H9 (cell line): ENCODE results near the gene PKD1. TPM values are rescaled to one million over a fixed set of nuclear protein-coding genes. Genes with fewer than 3 reads are reported as not detected.

Source experiments
- DNase-seq: peaks from one replicate; pipeline ENCODE4 v3.0.0-alpha.2; 2017
- H2AFZ ChIP-seq: one replicate; pipeline ENCODE4 v1.6.1; 2013; ENCODE audit warnings: mild to moderate bottlenecking, low read length, control low read depth, moderate library complexity
- H2AK5ac ChIP-seq: 2 replicates; pipeline ENCODE4 v1.6.1; 2013; ENCODE audit warnings: low read length, control low read depth, mixed read lengths; ENCODE audit not compliant: insufficient read length
- H2BK120ac ChIP-seq: one replicate; pipeline ENCODE4 v1.6.1; 2013; ENCODE audit warnings: low read depth, mild to moderate bottlenecking, low read length, control low read depth, inconsistent platforms; ENCODE audit not compliant: poor library complexity, severe bottlenecking
- H2BK12ac ChIP-seq: 2 replicates; pipeline ENCODE4 v1.6.1; 2013; ENCODE audit warnings: low read length, control low read depth, mixed read lengths, low read depth; ENCODE audit not compliant: insufficient read length
- H2BK15ac ChIP-seq: 2 replicates; pipeline ENCODE4 v1.6.1; 2013; ENCODE audit warnings: low read depth, low read length, control low read depth
- H2BK20ac ChIP-seq: one replicate; pipeline ENCODE4 v1.6.1; 2013; ENCODE audit warnings: low read depth, mild to moderate bottlenecking, low read length, control low read depth, inconsistent platforms; ENCODE audit not compliant: poor library complexity, severe bottlenecking
- H2BK5ac ChIP-seq: 2 replicates; pipeline ENCODE4 v1.6.1; 2013; ENCODE audit warnings: low read length, control low read depth, mixed read lengths; ENCODE audit not compliant: insufficient read length
- H3K14ac ChIP-seq: 2 replicates; pipeline ENCODE4 v1.6.1; 2013; ENCODE audit warnings: low read length, control low read depth; ENCODE audit not compliant: insufficient read depth
- H3K18ac ChIP-seq: 2 replicates; pipeline ENCODE4 v1.6.1; 2013; ENCODE audit warnings: low read depth, mild to moderate bottlenecking, mixed read lengths, low read length, control low read depth; ENCODE audit not compliant: insufficient read length
- H3K23ac ChIP-seq: 2 replicates; pipeline ENCODE4 v1.6.1; 2013; ENCODE audit warnings: low read length, control low read depth, mixed read lengths, low read depth; ENCODE audit not compliant: insufficient read length
- H3K23me2 ChIP-seq: 2 replicates; pipeline ENCODE4 v1.6.1; 2013; ENCODE audit warnings: low read depth, mild to moderate bottlenecking, mixed read lengths, low read length, control low read depth; ENCODE audit not compliant: insufficient read length, poor library complexity, severe bottlenecking
- H3K27ac ChIP-seq: 2 replicates; pipeline ENCODE4 v1.5.1; 2013; ENCODE audit warnings: low read length, control low read depth, mixed read lengths, low read depth; ENCODE audit not compliant: insufficient read length
- H3K27me3 ChIP-seq: 2 replicates; pipeline ENCODE4 v1.6.1; 2013; ENCODE audit warnings: low read length, control low read depth, inconsistent platforms; ENCODE audit not compliant: insufficient read depth
- H3K4ac ChIP-seq: 2 replicates; pipeline ENCODE4 v1.6.1; 2013; ENCODE audit warnings: low read depth, mild to moderate bottlenecking, control low read depth, inconsistent platforms, low read length, moderate library complexity
- H3K4me1 ChIP-seq: 2 replicates; pipeline ENCODE4 v1.6.1; 2013; ENCODE audit warnings: low read length, control low read depth, inconsistent platforms; ENCODE audit not compliant: insufficient read depth
- H3K4me2 ChIP-seq: 2 replicates; pipeline ENCODE4 v1.6.1; 2013; ENCODE audit warnings: low read length, control low read depth, mixed read lengths; ENCODE audit not compliant: insufficient read length, insufficient read depth
- H3K56ac ChIP-seq: 2 replicates; pipeline ENCODE4 v1.6.1; 2013; ENCODE audit warnings: low read depth, mild to moderate bottlenecking, mixed read lengths, low read length, control low read depth; ENCODE audit not compliant: insufficient read length
- H3K79me1 ChIP-seq: 2 replicates; pipeline ENCODE4 v1.6.1; 2013; ENCODE audit warnings: low read depth, mild to moderate bottlenecking, moderate library complexity, low read length, control low read depth, inconsistent platforms; ENCODE audit not compliant: insufficient read depth, poor library complexity, severe bottlenecking
- H3K79me2 ChIP-seq: 2 replicates; pipeline ENCODE4 v1.6.1; 2013; ENCODE audit warnings: low read length, control low read depth, inconsistent platforms; ENCODE audit not compliant: insufficient read depth
- H3K9ac ChIP-seq: 2 replicates; pipeline ENCODE4 v1.6.1; 2013; ENCODE audit warnings: low read length, control low read depth, mixed read lengths; ENCODE audit not compliant: insufficient read length; ENCODE audit errors: extremely low read depth
- H3K9me3 ChIP-seq: one replicate; pipeline ENCODE4 v1.6.1; 2013; ENCODE audit warnings: low read depth, low read length, inconsistent platforms; ENCODE audit not compliant: control insufficient read depth
- H3T11ph ChIP-seq: one replicate; pipeline ENCODE4 v1.6.1; 2013; ENCODE audit warnings: mild to moderate bottlenecking, low read length, control low read depth, inconsistent platforms
- H4K20me1 ChIP-seq: one replicate; pipeline ENCODE4 v1.6.1; 2013; ENCODE audit not compliant: control insufficient read depth, insufficient read length, insufficient read depth
- H4K5ac ChIP-seq: 2 replicates; pipeline ENCODE4 v1.6.1; 2013; ENCODE audit warnings: low read depth, mild to moderate bottlenecking, mixed read lengths, low read length, control low read depth; ENCODE audit not compliant: insufficient read length
- H4K8ac ChIP-seq: replicated peaks from 2 replicates; pipeline ENCODE4 v1.6.1; 2013; ENCODE audit warnings: low read length, control low read depth, mixed read lengths, low read depth; ENCODE audit not compliant: insufficient read length
- H4K91ac ChIP-seq: 2 replicates; pipeline ENCODE4 v1.6.1; 2013; ENCODE audit warnings: low read depth, mild to moderate bottlenecking, moderate library complexity, mixed read lengths, low read length, control low read depth; ENCODE audit not compliant: insufficient read length
- H3K27ac Mint-ChIP-seq, 3 experiments: 2 replicates in 2 of 3; 3 replicates in 1 of 3; pipeline ENCODE4 v1.8.0; 2020 to 2021; ENCODE audit warnings: mixed read lengths in 3 of 3, mild to moderate bottlenecking in 1 of 3, moderate library complexity in 1 of 3
- H3K27me3 Mint-ChIP-seq: 2 replicates; pipeline ENCODE4 v1.8.0; 2021; ENCODE audit warnings: low read depth, mild to moderate bottlenecking, moderate library complexity, mixed read lengths
- H3K36me3 Mint-ChIP-seq, 3 experiments: 2 replicates in 2 of 3; 3 replicates in 1 of 3; pipeline ENCODE4 v1.8.0; 2020 to 2021; ENCODE audit warnings: low read depth in 3 of 3, mixed read lengths in 3 of 3; ENCODE audit not compliant: insufficient read depth in 1 of 3
- H3K4me1 Mint-ChIP-seq, 2 experiments: 2 replicates each; pipeline ENCODE4 v1.8.0; 2020; ENCODE audit warnings: mixed read lengths in 2 of 2
- H3K4me3 Mint-ChIP-seq, 2 experiments: 2 replicates in 1 of 2; 3 replicates in 1 of 2; pipeline ENCODE4 v1.8.0; 2020 to 2021; ENCODE audit warnings: mild to moderate bottlenecking in 2 of 2, mixed read lengths in 2 of 2, moderate library complexity in 1 of 2
- H3K9me3 Mint-ChIP-seq, 2 experiments: 2 replicates in 1 of 2; 3 replicates in 1 of 2; pipeline ENCODE4 v1.8.0; 2020; ENCODE audit warnings: mild to moderate bottlenecking in 2 of 2, mixed read lengths in 2 of 2, moderate library complexity in 1 of 2
- CTCF ChIP-seq: fragments of 200-600 bp; sonication (generic); conservative IDR thresholded peaks from 3 replicates; pipeline ENCODE4 v1.8.0; 2021; ENCODE audit warnings: antibody characterized with exemption, mild to moderate bottlenecking
- WGBS: extraction: QIAGEN DNeasy Blood & Tissue Kit; methylation state at CpG from one replicate; pipeline ENCODE4 v1.1.7; 2013; ENCODE audit warnings: missing lambda C conversion rate, low lambda C conversion rate, mixed read lengths; ENCODE audit not compliant: insufficient read length; ENCODE audit errors: extremely low coverage; 5-methylcytosine and 5-hydroxymethylcytosine counted together
- total RNA-seq: library from RNA; stranded (reverse); gene quantifications from 2 replicates; pipeline ENCODE4 v1.2.1, GENCODE V29; 2021

Gene PKD1
- total RNA-seq, 1 experiment from 2014 or later: 88.0 TPM

GRCh38 chr16:2045965-2046892 lies 89.5 kb downstream of the PKD1 start:
- Histone ChIP-seq H4K91ac (no peak overlapping the region), H3K4me1 (0 out of 2 replicates have a peak, but pooled peaks cover 3% of the 10 kb centered on the region), H3K27ac (no peak overlapping the region), H3K27me3 (no peaks in the 10 kb centered on the region), H4K20me1 (no peaks in the 10 kb centered on the region), H2BK12ac (no peak overlapping the region), H2BK15ac (no peak overlapping the region), H3K4me2 (peak overlapping the region; percentile 82), H3K9ac (no peak overlapping the region), H3K56ac (no peak overlapping the region), H3K23me2 (peaks cover 11% of the 10 kb centered on the region), H2AFZ (no peak overlapping the region), H2BK20ac (no peak overlapping the region), H3K79me2 (no peaks in the 10 kb centered on the region), H2BK5ac (no peak overlapping the region), H3K4ac (no peak overlapping the region), H2BK120ac (no peak overlapping the region), H3T11ph (no peak overlapping the region), H2AK5ac (no peak overlapping the region), H3K18ac (no peak overlapping the region), H4K8ac (no peak overlapping the region), H4K5ac (no peak overlapping the region), H3K9me3 (no peaks in the 10 kb centered on the region), H3K23ac (no peak overlapping the region), H3K79me1 (no peaks in the 10 kb centered on the region), H3K14ac (no peak overlapping the region)
- no peak for TF ChIP-seq CTCF
- H3K27ac Mint-ChIP-seq: no peak overlapping the region
- WGBS: no CpG with 5 or more reads among the region's 21 CpGs
- H3K27me3 Mint-ChIP-seq: no peaks in the 10 kb centered on the region
- DNase-seq: no peak
- H3K4me3 Mint-ChIP-seq: peak overlapping the region; percentile 89 to 95
- no peaks in the 10 kb centered on the region for H3K9me3 Mint-ChIP-seq
- H3K4me1 Mint-ChIP-seq: peaks cover 10 to 18% of the 10 kb centered on the region in 2 experiments
- peaks cover 3 to 13% (median 10%) of the 10 kb centered on the region in 3 experiments; a peak in 4 of 7 replicates for H3K36me3 Mint-ChIP-seq
